Subcutaneous abdominal adipose tissue (tissue), 5 donors: Measurements from ENCODE around the gene KCTD1.

Experiments
- H3K27ac ChIP-seq: one replicate; pipeline ENCODE4 v1.7.0; 2013; ENCODE audit warnings: low read depth, mild to moderate bottlenecking, inconsistent platforms, low read length, moderate library complexity
- H3K27me3 ChIP-seq, 5 donors: one replicate each; pipeline ENCODE4 v1.7.0; 2013; ENCODE audit warnings: low read length in 5 of 5, inconsistent platforms in 1 of 5; ENCODE audit not compliant: control insufficient read depth in 5 of 5, insufficient read depth in 4 of 5
- H3K36me3 ChIP-seq, 5 donors: one replicate each; pipeline ENCODE4 v1.7.0; 2013; ENCODE audit warnings: low read length in 5 of 5; ENCODE audit not compliant: control insufficient read depth in 5 of 5, insufficient read depth in 5 of 5
- H3K4me1 ChIP-seq, 5 donors: one replicate each; pipeline ENCODE4 v1.7.0; 2013; ENCODE audit warnings: low read length in 5 of 5, mild to moderate bottlenecking in 3 of 5, moderate library complexity in 1 of 5; ENCODE audit not compliant: control insufficient read depth in 5 of 5, insufficient read depth in 5 of 5
- H3K4me3 ChIP-seq, 5 donors: one replicate each; pipeline ENCODE4 v1.7.0; 2013; ENCODE audit warnings: low read length in 5 of 5, low read depth in 1 of 5
- H3K9ac ChIP-seq, 5 donors: one replicate each; pipeline ENCODE4 v1.7.0; 2013; ENCODE audit warnings: low read length in 5 of 5, mild to moderate bottlenecking in 4 of 5, moderate library complexity in 3 of 5
- H3K9me3 ChIP-seq, 5 donors: one replicate each; pipeline ENCODE4 v1.7.0; 2013; ENCODE audit warnings: low read length in 5 of 5; ENCODE audit not compliant: control insufficient read depth in 5 of 5
- donor health status: healthy.
- donor health status: healthy.
- donor health status: healthy.
- donor health status: healthy.
- donor health status: healthy.

KCTD1 gene

DNA sequence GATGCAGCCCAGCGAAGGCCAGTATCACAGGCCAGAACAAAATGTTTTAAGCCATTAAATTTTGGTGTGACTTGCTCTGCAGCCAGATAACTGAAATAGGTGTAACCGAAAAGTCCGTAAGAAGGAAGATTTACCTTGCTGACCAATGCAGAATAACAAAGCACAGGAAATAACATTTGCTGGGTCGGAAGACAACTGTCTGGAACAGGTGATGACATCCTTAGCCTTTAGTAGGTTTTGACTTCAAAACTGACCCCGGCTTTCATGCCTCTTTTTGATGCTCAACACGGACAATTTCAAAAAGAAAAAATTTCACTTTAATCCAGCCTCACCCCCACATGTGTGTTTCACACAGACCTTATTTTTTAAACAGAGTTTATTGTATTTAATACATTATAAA is 93.7 kb downstream of the KCTD1 start:
- no peaks in the 10 kb centered on the region for H3K4me1 ChIP-seq
- H3K36me3 ChIP-seq = peaks cover 2 to 21% (median 12%) of the 10 kb centered on the region in 5 donors
- H3K27ac ChIP-seq = no peak overlapping the region
- H3K4me3 ChIP-seq = no peak overlapping the region
- H3K9ac ChIP-seq = no peak overlapping the region
- no peaks in the 10 kb centered on the region for H3K27me3 ChIP-seq
- H3K9me3 ChIP-seq = no peaks in the 10 kb centered on the region

DNA sequence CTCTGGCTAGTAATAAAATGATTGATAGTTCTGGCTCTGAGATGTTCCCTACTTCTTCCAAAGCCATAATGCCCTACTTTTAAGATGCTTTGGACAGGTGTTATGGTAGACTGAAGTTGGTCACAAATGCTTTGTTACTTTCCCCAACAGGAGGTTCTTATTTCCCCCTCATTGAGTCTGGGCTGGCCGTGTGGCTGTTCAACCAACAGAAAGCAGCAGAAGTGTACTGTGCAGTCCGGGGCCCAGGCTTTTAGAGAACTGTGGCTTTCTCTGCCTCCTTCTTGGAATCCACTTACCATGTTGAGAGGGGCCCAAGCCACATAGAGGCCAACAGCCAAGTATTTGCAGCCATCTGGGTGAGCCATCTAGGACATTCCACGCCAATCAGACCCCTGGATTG is 94.2 kb downstream of the KCTD1 start:
- Histone ChIP-seq H3K27ac (no peak overlapping the region), H3K9me3 (no peaks in the 10 kb centered on the region), H3K36me3 (peaks cover 2 to 17% (median 8%) of the 10 kb centered on the region in 5 donors), H3K4me3 (no peak overlapping the region), H3K27me3 (no peaks in the 10 kb centered on the region), H3K9ac (no peak overlapping the region), H3K4me1 (no peaks in the 10 kb centered on the region)

- Histone ChIP-seq H3K9me3 (no peaks in the 10 kb centered on the region), H3K4me1 (no peaks in the 10 kb centered on the region), H3K36me3 (peaks cover 2 to 13% (median 4%) of the 10 kb centered on the region in 5 donors), H3K27me3 (no peaks in the 10 kb centered on the region), H3K4me3 (no peak overlapping the region), H3K9ac (no peak overlapping the region), H3K27ac (no peak overlapping the region)
These were observed 94.9 kb downstream of the KCTD1 start for GRCh38 chr18:26453386-26453901.

GRCh38 chr18:26450989-26451682 is 97.2 kb downstream of the KCTD1 start:
- H3K27me3 ChIP-seq = no peaks in the 10 kb centered on the region
- peaks cover 2 to 10% (median 4%) of the 10 kb centered on the region in 5 donors for H3K36me3 ChIP-seq
- H3K27ac ChIP-seq = no peak overlapping the region
- no peak overlapping the region for H3K9ac ChIP-seq
- no peaks in the 10 kb centered on the region for H3K9me3 ChIP-seq
- H3K4me3 ChIP-seq = no peak overlapping the region
- H3K4me1 ChIP-seq = no peaks in the 10 kb centered on the region

- H3K4me3 ChIP-seq = no peak overlapping the region
- H3K4me1 ChIP-seq = no peaks in the 10 kb centered on the region
- no peak overlapping the region for H3K9ac ChIP-seq
- no peaks in the 10 kb centered on the region for H3K27me3 ChIP-seq
- H3K36me3 ChIP-seq = no peaks in the 10 kb centered on the region
- no peaks in the 10 kb centered on the region for H3K9me3 ChIP-seq
- H3K27ac ChIP-seq = no peak overlapping the region
These were observed 99.6 kb downstream of the KCTD1 start for GRCh38 chr18:26448714-26449159.

GRCh38 chr18:26443853-26444252 is 104.5 kb downstream of the KCTD1 start:
- H3K4me3 ChIP-seq = no peak overlapping the region
- peaks cover 0 to 3% (median 0%) of the 10 kb centered on the region in 5 donors for H3K4me1 ChIP-seq
- H3K27me3 ChIP-seq = no peaks in the 10 kb centered on the region
- no peak overlapping the region for H3K27ac ChIP-seq
- H3K36me3 ChIP-seq = no peaks in the 10 kb centered on the region
- no peaks in the 10 kb centered on the region for H3K9me3 ChIP-seq
- no peak overlapping the region for H3K9ac ChIP-seq

- Histone ChIP-seq H3K4me1 (peaks cover 0 to 3% (median 0%) of the 10 kb centered on the region in 5 donors), H3K4me3 (no peak overlapping the region), H3K27me3 (no peaks in the 10 kb centered on the region), H3K9me3 (no peaks in the 10 kb centered on the region), H3K36me3 (no peaks in the 10 kb centered on the region), H3K27ac (no peak overlapping the region), H3K9ac (no peak overlapping the region)
These were observed 106.2 kb downstream of the KCTD1 start for GRCh38 chr18:26442126-26442525.

DNA sequence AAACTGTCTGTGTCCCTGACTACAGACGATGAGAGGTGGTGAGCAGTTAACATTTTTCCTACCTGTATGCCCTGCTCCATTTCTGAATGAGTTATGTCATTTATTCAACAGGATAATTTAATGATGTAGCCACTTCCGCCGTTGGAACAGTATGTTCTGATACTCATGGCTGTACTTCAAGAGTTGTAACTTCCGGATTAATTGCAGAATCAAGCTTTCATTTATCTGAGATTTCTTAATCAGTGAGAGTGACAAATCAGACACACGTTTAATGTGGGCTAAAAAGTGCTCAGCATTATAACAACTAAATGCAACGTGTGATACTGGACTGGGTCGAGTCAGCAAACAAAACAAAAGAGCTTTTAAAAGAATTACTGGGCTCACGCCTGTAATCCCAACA is 107.7 kb downstream of the KCTD1 start:
- H3K27ac ChIP-seq = no peak overlapping the region
- H3K36me3 ChIP-seq = no peaks in the 10 kb centered on the region
- H3K9me3 ChIP-seq = no peaks in the 10 kb centered on the region
- H3K27me3 ChIP-seq = no peaks in the 10 kb centered on the region
- H3K9ac ChIP-seq = no peak overlapping the region
- peaks cover 0 to 3% (median 0%) of the 10 kb centered on the region in 5 donors for H3K4me1 ChIP-seq
- no peak overlapping the region for H3K4me3 ChIP-seq

GRCh38 chr18:26439537-26439936 is 108.8 kb downstream of the KCTD1 start:
- Histone ChIP-seq H3K4me3 (no peak overlapping the region), H3K27ac (no peak overlapping the region), H3K36me3 (no peaks in the 10 kb centered on the region), H3K9ac (no peak overlapping the region), H3K9me3 (no peaks in the 10 kb centered on the region), H3K4me1 (peaks cover 0 to 3% (median 0%) of the 10 kb centered on the region in 5 donors), H3K27me3 (no peaks in the 10 kb centered on the region)

DNA sequence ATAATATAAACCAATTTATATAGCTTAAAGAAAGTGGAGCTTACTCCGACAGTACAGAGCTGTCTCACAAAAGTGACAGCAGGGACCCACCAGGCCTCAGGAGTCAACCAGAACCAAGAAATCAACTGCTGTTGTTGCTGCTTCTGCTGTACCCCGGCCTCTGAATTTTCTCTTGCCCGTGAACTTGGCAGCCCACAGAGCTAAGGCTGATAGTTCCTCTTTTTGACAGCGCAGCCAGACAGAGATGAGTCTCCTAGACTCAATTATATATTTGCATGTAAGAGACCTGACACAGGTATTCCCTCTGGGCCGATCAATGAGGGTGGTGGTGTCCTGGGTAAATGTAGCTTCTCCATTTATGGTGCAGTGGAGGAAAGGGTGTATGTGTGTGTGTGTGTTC is 109.4 kb downstream of the KCTD1 start:
- H3K4me1 ChIP-seq = peaks cover 0 to 3% (median 0%) of the 10 kb centered on the region in 5 donors
- no peaks in the 10 kb centered on the region for H3K27me3 ChIP-seq
- no peak overlapping the region for H3K4me3 ChIP-seq
- no peaks in the 10 kb centered on the region for H3K36me3 ChIP-seq
- H3K9ac ChIP-seq = no peak overlapping the region
- H3K9me3 ChIP-seq = no peaks in the 10 kb centered on the region
- no peak overlapping the region for H3K27ac ChIP-seq
